ENCODE measurements around the gene MSRB1.

Gene MSRB1

DNA sequence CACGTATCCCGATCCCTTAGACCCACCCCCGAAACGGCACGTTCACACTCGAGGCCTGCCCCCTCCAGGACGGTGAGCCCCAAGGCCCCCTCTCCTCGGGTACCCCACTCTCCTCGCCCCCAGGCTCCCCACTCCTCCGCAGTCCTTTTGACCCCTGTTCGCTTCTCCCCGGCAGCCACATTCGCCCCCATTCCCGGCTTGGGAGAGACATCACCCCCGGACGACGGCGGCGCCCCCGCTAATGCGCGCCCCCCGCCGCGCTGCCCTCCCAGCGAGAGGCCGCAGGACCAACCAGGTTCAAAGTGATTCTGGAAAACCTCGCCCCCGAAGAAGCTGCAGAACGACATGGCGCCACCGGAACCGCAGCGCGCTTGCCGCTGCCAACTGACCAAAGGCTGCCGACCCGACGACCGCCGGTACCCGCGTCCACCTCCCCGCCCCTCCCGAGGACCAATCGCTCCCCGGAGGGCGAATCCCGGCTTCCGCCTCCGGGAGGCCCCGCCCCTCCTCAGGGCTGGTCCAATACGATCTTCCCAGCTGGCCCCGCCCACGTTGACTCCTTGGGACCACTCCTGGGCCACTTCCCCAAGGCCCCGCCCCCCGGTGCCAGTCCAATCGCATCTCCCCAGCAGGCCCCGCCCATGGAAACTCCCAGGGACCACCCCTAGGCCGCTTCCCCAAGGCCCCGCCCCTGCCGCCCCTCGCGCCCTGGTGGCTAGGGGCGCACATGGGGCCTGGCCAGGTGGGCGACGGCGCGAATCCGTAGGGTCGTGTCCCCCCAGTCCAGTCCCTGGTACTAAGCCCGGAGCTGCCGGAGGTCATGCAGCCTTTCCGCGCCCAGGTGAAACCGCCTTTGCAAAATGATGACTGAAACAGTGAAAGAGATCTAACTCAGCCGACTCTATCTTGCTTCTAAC is at the start of gene MSRB1:
Gene MSRB1, minus strand, starts transcription at position 390 of the 917 bp plus-strand sequence. Its CDS starts 43 bp downstream, at position 347.
- DNase-seq (ENCODE audit: low read depth), result peak; percentile 89

DNA sequence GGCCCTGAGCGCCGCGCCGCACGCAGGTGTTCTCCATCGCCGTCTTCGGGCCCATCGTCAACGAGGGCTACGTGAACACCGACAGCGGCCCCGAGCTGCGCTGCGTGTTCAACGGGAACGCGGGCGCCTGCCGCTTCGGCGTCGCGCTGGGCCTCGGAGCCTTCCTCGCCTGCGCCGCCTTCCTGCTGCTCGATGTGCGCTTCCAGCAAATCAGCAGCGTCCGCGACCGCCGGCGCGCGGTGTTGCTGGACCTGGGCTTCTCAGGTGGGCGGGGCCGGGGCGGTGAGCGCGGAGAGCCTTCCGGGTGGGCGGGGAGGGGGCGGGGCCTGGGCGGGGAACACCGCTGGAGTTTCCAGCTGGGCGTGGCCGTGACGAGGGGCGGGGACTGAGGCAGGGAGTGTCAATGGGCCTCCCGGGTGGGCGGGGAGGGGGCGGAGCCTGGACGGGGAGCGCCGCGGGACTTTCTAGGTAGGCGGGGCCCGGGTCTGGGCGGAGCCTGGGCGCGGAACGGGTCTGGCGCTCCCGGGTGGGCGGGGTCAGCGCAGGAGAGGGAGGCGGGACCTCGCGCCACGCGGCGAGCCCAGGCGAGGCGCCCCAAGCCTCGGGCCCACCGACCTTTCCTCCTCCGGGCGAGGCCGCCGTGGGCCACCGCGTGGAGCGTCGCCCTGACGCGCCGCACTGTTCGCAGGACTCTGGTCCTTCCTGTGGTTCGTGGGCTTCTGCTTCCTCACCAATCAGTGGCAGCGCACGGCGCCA is 49.1 kb upstream of the MSRB1 start:
- H3K4me3 ChIP-seq (ENCODE audit: low read length), result no peak overlapping the region
- peak; percentile 52 for DNase-seq (ENCODE audit: low read depth)
- TF ChIP-seq, protein P1, sequence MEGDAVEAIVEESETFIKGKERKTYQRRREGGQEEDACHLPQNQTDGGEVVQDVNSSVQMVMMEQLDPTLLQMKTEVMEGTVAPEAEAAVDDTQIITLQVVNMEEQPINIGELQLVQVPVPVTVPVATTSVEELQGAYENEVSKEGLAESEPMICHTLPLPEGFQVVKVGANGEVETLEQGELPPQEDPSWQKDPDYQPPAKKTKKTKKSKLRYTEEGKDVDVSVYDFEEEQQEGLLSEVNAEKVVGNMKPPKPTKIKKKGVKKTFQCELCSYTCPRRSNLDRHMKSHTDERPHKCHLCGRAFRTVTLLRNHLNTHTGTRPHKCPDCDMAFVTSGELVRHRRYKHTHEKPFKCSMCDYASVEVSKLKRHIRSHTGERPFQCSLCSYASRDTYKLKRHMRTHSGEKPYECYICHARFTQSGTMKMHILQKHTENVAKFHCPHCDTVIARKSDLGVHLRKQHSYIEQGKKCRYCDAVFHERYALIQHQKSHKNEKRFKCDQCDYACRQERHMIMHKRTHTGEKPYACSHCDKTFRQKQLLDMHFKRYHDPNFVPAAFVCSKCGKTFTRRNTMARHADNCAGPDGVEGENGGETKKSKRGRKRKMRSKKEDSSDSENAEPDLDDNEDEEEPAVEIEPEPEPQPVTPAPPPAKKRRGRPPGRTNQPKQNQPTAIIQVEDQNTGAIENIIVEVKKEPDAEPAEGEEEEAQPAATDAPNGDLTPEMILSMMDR (conservative IDR thresholded peaks at IDR 0.05; ENCODE audit: low read depth, low read length), result no peak

More for the DNA sequence above, at the start of gene MSRB1:
- H3K4me3 ChIP-seq (ENCODE audit: low read length), result peak within 1 kb of the TSS; percentile 85
- TF ChIP-seq, protein P1 (conservative IDR thresholded peaks at IDR 0.05; ENCODE audit: low read depth, low read length), result no peak

- no peak for DNase-seq (ENCODE audit: low read depth)
- TF ChIP-seq, protein P1 (conservative IDR thresholded peaks at IDR 0.05; ENCODE audit: low read depth, low read length), result no peak
- no peak overlapping the region for H3K4me3 ChIP-seq (ENCODE audit: low read length)
Measured at GRCh38 chr16:1991588-1991947, 48.6 kb upstream of the MSRB1 start.

DNA sequence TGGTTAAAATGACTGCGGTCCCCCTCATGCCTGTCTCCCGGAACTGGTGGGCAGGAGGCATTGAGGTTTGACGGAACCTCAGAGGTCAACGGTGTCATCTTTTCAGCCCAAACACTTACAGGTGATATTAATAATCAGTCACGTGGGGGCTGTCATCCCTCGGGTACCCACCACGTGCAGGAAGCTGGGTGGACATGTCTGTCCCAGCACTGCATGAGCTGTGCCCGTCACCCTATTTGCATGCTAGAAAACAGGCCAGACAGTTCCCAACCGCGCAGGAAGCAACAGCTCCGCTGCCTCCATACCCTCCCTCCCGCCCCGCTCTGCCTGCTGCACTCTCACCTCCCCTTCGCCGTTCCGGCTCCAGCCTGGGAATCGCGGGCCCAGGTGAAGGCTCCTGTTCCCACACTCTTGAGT is 48.1 kb upstream of the MSRB1 start:
- H3K4me3 ChIP-seq (ENCODE audit: low read length), result no peak overlapping the region
- TF ChIP-seq, protein P1 (conservative IDR thresholded peaks at IDR 0.05; ENCODE audit: low read depth, low read length), result no peak
- DNase-seq (ENCODE audit: low read depth), result no peak

- peak overlapping the region; percentile 32 for H3K4me3 ChIP-seq (ENCODE audit: low read length)
- TF ChIP-seq, protein P1 (conservative IDR thresholded peaks at IDR 0.05; ENCODE audit: low read depth, low read length), result no peak
- DNase-seq (ENCODE audit: low read depth), result no peak
Measured at GRCh38 chr16:1990351-1991134, 47.5 kb upstream of the MSRB1 start.

DNA sequence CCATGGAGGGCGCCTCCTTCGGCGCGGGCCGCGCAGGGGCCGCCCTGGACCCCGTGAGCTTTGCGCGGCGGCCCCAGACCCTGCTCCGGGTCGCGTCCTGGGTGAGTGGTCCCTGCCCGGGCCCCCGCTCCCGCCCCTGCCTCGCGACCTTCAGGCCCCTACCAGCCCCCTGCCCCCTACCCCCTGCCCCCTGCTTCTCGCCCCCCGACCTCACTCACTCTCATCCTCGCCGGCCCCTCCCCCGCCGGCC is 47.0 kb upstream of the MSRB1 start:
- peak overlapping the region; percentile 32 for H3K4me3 ChIP-seq (ENCODE audit: low read length)
- no peak for DNase-seq (ENCODE audit: low read depth)
- TF ChIP-seq, protein P1 (conservative IDR thresholded peaks at IDR 0.05; ENCODE audit: low read depth, low read length), result no peak

All from retinal pigment epithelial cell (primary cell).